CD4-positive, alpha-beta T cell treated with Interleukin-15 for 4 hours (primary cell): Measurements from ENCODE around the gene PTPRM.

Experiments
- DNase-seq: peaks from one replicate; pipeline ENCODE4 v3.0.0-alpha.2; 2020; ENCODE audit warnings: low spot score

Gene PTPRM

DNA sequence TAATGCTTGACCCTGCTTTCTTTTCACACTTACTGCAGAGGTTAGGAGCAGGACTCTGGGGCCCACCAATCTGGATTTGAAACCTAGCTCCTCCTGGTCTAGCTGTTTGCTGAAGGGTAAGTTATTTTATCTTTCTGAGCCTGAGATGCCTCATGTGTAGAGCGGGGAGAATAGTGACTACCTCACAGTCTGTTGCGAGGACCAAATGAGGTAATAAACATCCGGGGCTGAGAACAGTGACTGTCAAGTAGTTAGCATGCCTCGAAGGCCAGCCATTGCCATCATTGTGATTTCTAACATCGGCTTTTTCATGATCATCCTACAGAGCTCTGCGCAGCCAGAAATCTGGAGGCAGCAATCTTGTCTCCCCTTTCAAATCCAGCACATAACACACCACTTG lies 32.9 kb downstream of the PTPRM start:
- no peak for DNase-seq

DNA sequence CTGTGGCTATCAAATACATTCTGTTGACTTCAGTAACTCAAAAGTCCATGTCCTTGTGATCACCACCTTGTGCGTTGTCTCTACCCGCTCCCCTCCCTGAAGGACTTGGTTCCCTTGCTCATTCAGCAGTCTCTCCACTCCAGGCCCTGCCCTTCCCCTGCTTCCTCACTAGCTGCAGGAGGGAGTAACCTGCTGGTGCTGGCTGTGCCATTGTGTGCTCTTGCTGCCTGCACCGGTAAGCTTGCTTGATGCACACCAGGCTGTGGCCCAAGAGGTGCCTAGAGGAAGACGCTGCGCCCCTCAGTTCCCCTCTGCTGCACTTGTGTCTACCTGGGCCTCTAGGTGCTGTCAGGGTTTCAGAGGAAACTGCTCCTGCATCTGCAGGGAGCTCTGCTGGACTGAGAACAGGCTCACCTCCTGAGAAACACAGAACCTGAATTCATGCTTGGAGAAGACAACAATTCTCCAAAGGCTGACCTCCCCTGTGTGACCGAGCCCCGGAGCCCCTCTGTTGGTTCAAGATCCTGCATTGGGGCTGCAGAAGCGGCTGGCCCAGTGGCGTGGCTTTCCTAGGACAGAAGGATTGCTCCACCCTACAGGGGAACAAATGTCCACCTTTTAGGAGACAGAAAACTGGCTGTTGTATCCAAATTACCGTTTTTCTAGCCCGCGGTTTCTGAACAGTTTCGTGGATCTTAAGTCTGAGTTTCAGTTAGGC lies 33.6 kb downstream of the PTPRM start:
- no peak for DNase-seq

DNA sequence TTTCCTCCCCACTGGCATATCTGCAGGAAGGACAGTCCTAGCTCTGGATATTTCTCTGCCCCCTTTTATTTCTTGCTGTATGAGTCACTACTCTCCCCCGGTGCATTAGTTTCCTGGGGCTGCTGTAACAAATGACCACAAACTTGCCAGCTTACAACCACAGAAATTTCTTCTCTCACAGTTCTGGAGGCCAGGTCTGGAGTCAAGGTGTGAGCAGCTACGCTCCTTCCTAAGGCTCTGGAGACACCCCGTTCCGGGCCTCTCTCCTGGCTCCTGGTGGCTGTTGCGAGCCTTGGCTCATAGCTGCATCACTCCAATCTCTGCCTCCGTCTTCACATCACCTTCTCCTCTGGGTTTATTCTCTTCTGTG lies 34.1 kb downstream of the PTPRM start:
- no peak for DNase-seq

DNA sequence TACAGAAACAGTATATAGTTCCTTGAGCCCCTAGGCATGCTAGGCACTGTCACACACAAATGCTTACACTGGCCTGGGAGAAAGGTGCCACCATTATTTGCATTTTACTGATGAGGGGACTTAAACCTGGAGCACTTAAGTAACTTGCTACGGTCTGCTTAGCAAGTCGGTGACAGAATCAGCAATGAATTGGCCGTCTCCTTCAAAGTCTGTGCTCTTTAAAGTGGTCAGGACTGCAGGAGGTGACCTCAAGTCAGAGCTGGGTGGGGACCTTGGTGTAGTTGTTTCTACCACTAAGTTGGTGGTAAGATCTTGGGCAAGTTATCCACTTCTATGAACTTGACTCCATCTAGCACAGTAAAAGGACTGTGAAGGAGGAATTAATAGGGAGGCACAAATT lies 34.8 kb downstream of the PTPRM start:
- no peak for DNase-seq

DNA sequence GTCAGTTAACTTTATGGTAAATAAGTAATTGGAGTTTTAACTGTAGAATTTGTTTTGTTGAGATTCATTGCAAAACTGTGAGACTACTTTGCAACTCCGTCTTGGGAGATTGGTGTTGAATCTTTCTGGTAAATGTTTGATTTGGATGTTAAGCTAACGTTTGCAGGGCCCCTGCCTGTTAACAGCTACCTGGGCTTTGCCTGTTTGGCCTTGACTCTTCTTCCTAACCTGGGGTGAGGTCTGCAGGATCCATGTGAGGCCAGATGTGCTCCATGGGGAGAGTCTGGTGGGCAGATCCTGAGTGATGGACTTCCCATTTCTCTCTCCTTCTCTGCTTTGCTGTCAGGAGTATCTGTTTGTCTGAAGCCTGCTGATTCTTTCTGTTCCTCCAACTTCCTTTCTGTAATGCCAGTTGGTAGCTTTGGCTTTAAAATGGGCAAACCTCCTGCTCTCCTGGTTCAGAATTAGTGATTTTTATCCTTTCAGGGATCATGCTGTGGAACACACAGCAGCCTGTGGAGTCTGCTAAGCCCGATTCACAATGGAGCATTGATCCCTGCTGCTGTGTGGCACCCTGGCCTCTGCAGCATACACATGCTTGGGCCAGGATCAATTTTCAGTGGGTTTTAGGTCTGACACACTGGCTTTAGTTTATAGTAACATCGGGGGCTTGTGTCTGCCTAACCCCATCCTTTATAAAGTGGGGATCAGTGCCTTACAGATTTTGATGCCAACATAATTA lies 36.3 kb downstream of the PTPRM start:
- DNase-seq = no peak

DNA sequence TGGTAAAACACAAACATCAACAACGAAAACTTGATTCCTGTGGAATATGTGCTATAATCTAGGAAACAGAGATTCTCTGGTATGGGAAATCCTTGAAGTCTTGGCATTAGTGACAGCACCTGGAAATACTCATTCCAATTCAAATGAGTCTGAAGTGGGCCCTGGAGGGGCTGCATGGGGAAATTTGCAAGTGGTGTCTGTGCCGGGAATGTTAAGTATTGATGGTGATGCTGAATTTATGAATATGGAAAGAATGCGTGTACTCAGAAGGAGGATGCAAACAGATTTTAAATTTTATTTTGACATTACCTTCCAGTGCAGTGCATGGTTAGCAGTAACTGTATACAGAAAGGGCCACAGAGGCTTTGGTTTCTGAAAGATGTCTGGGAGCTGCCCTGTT lies 37.2 kb downstream of the PTPRM start:
- no peak for DNase-seq

DNA sequence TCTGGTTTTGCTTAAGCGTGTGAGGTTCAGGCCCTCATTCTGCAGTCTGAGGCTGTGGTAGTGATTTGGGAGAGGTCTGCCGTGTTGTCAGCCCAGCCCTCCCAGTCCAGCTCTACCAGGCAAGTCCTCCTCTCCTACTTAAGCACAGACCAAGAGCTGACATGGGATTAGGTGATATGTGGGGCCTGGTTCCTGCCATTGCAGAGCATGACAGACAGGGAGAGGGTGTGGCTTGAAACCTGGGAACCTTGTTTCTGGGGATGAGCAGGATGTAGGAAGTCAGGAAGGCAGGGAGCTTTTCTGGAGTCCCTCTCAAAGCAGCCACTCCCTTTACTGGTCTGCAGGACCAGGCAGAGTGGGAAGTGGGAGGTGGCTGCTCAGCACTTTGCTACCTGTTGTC lies 38.6 kb downstream of the PTPRM start:
- no peak for DNase-seq

DNA sequence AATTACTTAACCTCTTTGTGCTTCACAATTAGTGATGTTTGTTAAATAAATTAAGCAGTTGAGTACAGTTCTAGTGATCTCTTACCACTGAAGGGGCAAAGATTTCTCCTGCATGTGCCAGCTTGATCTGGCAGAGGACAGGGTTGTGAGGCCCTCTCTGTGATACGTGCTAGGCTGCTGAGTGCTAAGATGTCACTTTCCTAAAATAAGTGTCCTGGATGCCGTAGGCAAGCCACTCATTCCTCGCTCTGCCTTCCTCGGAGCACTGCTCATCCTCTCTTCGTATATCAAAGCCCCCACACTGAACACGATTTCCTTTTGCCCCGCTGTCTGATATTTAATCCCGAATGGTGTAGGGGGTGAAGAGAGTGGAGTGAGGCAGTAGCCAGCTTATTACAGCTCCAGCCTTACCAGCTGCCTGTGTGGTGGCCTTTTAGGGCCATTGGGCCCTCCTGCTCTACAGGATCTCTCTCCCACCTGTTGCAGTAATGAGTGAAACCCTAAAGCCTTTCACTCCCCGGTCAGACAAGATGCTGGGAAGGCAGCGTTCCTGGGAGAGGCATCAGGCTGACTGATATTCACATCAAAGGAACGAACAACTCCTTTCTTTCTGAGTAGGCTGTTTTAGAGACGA lies 40.5 kb downstream of the PTPRM start:
- no peak for DNase-seq

DNA sequence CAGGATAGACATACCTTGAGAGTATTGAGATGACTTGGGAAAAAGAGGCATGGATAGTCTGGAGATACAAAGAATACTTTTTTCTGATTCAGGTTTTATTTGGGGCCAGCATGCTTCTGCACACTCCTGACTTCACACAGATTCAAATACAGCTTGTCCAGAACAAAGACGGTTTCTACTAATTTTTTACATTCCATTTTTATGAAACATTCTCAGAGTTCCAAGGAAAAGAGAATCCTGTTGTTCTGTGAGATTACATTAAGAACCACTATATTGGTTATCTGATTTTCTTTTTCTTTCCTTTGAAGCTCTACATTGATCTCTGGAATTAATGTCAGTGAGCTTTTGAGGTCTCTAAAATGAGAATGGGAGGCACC lies 41.0 kb downstream of the PTPRM start:
- no peak for DNase-seq

DNA sequence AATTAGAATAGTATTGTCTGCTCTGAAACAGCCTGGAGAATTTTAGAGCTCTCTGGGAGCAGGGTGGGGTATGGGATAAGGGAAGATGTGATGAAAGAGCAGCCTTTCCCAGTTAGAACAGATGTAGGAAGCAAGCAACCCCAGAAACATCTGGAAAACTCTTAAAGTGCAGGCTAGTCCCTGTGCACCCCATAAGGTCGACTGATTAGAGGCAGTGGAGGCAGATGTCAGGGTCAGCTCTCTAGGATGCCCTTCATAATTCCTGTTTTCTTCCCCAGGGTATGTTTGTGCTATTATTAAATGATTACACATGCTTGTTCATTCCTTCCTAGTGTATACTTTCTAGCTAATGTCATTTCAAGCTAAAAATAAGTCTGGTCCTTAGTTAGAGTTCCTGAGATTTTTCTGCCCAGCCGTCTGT lies 41.7 kb downstream of the PTPRM start:
- DNase-seq = no peak

DNA sequence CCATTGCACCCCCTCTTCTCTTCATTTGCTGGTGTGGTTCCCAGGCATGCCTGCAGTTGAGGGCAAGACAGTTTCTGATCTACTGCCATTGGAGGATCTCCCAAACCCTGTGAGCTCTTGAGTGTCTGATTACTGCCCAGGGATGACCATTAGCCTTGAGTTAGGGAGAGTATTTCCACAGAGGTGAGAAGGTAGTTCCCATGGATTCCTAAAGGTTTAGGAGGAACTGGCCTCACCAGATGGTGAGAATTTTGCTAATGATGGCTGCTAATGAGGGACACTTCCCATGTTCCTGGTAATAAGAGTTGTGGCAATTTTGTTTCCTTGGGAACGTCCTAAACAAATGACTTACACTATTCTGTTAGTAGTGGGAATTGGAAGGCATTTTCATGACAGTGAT lies 42.5 kb downstream of the PTPRM start:
- no peak for DNase-seq

DNA sequence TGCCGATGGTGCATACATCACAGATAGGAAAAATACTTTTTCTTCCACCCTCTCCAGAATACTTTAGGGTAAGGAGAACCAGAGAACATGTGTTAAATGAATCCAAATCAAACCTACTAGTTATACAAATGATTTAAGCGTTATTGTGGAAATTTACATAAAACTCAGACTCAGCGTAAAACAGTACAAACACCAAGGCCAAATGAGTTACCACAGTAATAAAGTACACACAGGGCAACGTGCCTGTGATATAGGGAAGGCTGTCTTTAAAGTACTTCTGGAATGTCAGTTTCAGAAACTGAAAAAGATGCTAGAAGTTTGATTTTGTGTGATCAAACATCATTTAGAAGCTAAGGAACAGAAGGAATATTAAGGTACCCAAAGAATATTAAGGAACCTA lies 46.9 kb downstream of the PTPRM start:
- no peak for DNase-seq

DNA sequence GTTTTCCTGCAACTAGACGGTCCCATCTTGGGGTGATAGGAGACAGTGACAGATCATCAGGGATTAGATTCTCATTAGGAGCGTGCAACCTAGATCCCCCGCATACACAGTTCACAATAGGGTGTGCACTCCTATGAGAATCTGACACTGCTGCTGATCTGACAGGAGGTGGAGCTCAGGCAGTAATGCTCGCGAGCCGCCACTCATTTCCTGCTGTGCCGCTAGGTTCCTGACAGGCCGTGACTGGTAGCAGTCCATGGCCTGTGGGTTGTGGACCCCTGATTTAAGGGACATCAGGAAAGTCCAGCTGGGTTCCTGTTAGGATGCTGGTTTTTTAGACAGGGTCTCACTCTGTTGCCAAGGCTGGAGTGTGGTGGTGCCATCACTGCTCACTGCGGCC lies 48.7 kb downstream of the PTPRM start:
- no peak for DNase-seq

DNA sequence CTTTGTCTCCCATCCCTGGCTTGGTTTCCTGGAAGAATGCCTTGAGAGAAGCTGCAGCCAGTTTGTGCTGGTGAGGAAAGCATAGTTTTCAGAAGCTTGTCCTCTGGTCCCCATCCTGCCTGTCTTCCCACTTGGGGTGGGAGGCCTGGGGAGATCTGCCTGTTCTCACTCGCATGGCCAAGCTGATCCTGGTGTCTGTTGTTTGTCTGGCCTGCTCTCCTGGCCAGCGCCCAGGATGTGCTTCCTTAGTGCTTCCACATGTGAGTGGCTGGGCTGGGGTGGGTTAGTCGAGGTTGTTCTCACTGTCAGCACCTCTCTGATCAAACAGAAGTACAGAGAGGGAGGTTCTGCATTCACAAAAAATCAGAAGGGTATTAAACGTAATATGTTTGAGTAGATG lies 49.5 kb downstream of the PTPRM start:
- no peak for DNase-seq

DNA sequence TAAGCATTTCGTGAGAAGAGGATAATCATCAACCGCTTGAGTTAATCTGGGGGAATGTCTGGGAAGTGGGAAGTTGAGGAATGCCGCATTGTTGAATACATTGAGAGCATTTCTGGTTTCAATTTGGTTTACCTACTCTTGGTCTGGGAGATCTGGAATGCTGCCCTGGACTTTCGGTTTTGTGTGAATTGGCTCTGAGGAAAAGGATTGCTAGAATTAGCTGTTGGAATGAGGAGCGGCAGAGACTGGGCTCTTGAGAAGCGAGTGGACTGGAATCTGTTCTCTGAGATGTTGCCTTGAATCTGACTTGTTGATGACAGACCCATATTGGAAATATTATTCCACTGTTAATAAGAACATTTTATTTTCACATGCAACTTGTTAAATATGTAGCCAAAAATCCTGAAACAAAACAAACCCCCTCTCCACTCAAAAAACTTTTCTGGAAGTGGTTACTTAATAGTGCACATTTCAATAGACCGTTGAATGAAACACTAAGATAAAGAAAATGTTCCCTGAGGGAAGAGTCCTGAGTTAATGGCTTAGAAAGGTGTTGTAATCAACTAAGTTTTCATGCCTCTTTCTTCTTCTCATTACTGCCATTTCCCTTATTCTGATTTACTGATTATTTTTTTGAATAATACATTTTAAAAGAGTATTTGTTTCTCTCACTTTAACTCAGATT lies 50.8 kb downstream of the PTPRM start:
- no peak for DNase-seq

DNA sequence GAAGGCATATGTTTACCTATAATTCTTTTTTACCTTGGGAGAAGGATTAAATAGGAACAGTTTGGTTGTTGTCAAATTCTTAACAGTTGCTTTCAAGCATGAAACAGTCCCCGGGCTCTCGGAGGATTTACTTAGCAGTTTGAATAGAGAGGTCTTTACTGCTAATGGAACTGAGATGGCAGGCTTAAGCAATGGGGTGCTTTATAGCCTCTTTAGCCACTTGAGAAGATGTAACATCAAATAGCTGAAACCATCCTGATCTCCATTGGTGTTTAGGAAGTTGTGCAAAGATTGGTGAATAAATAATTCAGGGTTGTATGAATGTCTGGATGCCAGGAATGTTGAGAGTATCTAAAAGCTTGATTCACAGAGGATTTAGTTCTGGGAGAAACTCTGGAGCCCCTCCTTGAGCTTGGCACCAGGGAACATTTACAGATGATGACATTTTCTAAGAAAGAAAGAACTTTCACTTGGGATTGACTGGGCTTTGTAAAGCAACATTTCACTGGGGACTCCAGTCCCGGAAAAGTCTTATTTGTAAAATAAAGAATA lies 51.9 kb downstream of the PTPRM start:
- DNase-seq = no peak

DNA sequence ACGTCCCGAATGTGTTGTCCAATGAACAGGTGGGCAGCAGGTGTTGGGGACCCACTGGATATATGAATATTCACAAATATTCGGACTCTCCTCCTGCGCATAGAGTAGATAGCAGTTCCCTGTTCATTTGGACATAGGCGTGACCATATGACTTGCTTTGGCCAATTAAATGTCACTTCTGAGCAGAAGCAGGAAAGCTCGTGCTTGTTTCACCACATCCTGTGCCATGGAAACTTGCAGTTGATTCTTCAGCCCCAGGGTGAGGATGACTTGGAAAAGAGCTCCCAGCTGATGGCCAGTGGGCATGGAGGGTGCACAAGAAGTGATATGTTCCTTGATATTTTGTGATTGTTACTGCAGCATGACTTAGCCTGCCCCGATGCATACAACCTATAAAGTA lies 52.6 kb downstream of the PTPRM start:
- DNase-seq = no peak

DNA sequence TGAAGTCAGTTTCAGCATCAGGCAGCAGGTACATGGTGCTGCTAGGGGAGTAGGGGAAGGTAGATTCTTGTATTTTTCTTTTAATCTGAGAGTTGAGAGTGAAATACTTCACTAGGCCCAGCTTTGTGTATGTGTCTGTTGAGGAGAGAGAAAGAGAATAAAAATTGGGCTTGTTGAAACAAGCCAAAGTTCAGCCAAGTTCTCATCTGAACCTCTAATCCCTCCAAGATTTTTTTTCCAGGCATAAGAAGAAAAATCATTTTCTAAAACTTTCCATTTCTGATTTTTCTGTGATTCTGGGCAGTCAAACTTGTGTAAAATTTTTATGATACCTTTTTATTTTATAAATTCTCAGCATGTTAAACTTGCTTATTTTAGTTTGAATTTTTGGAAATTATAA lies 55.6 kb downstream of the PTPRM start:
- no peak for DNase-seq

DNA sequence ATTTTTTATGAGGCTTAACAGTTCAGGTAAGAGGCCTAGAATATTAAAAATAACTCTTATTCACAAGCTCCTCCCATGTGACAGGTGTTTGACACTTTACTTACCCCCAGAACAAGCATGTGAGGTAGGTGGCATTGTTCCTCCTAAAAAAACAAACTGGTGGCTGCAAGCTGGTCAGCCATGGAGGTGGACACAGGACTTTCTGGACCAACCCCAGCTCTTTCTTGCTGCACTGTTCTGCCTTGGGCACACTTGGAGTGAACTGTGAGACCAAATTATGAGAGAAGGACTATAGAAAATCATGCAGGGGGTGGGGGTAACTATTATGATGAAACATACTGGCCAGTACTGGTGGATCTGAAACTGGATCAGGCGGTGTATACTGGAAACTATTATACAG lies 56.6 kb downstream of the PTPRM start:
- no peak for DNase-seq

DNA sequence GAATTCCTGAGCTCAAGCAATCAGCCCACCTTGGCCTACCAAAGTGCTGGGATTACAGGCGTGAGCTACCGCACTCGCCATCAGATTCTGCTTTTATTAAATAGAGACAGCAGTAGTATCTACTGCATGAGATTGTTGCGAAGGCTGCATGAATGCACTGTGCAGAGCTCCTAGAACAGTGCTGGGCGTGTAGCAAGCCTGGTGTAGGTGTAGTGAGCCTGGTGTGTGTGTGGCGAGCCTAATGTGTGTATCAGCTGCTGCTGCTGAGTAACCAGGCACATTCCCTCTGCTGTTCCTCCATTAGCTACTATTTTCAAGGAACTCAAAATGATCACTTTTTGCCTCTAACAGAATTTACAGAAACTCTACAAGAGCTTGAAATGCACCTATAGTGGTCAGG lies 57.6 kb downstream of the PTPRM start:
- DNase-seq = no peak

DNA sequence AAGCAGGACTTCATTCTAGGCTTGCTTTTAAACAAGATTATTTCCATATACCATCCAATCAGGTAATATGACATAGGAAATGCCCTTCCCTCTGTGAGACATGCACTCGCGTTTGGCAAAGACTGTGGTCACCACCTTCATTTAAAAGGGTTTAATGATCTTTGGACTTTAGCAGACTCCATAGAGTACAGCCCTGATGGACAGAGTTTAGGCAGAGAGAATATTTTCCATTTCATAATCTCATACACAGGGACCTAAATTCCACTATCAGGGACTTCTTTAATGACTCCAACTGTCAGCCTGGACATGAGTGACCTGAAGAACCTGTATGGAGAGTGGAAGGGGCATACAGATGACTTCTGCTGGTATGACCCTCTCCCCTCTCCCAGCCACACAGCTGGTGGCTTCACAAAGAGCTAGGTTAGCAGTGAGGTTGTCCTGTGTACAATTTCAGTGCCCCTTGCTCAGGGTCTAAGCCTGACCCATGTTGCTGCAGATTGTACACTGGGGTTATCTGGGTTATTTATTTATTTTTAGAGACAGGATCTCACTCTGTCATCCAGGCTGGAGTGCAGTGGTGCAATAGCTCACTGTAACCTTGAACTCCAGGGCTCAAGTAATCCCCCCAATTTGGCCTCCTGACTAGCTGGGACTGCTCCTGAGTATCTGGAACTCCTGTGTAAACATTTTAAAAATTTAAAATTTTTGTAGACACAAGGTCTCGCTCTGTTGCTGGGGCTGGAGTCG lies 59.2 kb downstream of the PTPRM start:
- DNase-seq = no peak

DNA sequence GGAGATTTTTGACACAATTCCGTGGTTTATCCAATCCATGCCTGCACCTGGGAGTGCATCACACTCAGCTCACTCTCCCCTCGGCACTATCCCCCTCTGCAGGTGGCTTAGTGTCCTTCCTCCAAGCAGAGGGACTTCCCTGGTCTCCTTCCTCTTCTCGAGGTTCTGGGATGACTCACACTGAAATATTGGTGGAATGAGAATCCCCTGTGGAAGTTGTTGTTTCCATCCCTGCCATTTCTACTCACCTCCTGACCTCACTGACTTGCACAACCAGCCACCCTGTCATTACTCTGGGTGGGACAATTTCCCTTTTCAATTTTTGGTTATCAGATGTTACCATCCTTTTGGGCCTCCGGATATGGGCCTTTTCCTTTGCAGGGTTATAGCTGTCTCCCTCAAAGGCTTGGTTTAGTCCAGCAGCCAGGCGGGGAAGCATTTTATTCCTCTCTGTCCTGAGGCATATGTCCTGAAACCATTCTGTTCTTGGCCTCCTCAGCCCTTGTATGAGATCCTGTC lies 59.9 kb downstream of the PTPRM start:
- DNase-seq = no peak
